PC-9 (cell line): ENCODE measurements around the gene SLC25A26. TPM values are rescaled to one million over a fixed set of nuclear protein-coding genes. Genes with fewer than 3 reads are reported as not detected.

Experiments
- BruUV-seq: library from RNA; stranded (reverse); fragments of 400-500 nt; replicated peaks from 2 replicates; lab custom pipeline; 2021; lab: Mats Ljungman, UMichigan
- CTCF ChIA-PET: fragments of 300-600 bp; sonication (Branson Sonifier 250); formaldehyde crosslinking; loops from one replicate; lab custom pipeline; 2022; ENCODE audit warnings: antibody characterized with exemption; lab: Charles Lee
- POLR2A ChIA-PET: fragments of 300-600 bp; sonication (Branson Sonifier 250); formaldehyde crosslinking; loops from one replicate; lab custom pipeline; 2022; ENCODE audit warnings: antibody characterized with exemption; ENCODE audit not compliant: unreplicated experiment; lab: Charles Lee
- DNase-seq, 2 experiments: peaks; one replicate each; pipeline versions ENCODE4 v3.0.0 to v3.0.0-alpha.2; 2015 to 2022; ENCODE audit warnings: mixed read lengths in 1 of 2
- H2AFZ ChIP-seq: fragments of 200-600 bp; sonication (generic); 2 replicates; pipeline ENCODE4 v1.8.1; 2017; ENCODE audit warnings: antibody characterized with exemption
- H3F3A ChIP-seq: fragments of 200-600 bp; sonication (generic); 2 replicates; pipeline ENCODE4 v1.8.1; 2017; ENCODE audit warnings: antibody characterized with exemption, mild to moderate bottlenecking, low read depth; ENCODE audit not compliant: insufficient read depth
- H3K27ac ChIP-seq: fragments of 200-600 bp; sonication (generic); 2 replicates; pipeline ENCODE4 v1.6.1; 2016; ENCODE audit warnings: mixed run types
- H3K27me3 ChIP-seq: fragments of 200-600 bp; sonication (generic); 2 replicates; pipeline ENCODE4 v1.6.1; 2016; ENCODE audit warnings: low read depth, mixed run types; ENCODE audit not compliant: insufficient read depth
- H3K36me3 ChIP-seq: fragments of 200-600 bp; sonication (generic); 2 replicates; pipeline ENCODE4 v1.6.1; 2016; ENCODE audit warnings: low read depth, mixed run types
- H3K4me1 ChIP-seq: fragments of 200-600 bp; sonication (generic); replicated peaks from 2 replicates; pipeline ENCODE4 v1.6.1; 2016; ENCODE audit warnings: mixed run types; ENCODE audit not compliant: insufficient read depth
- H3K4me2 ChIP-seq: fragments of 200-600 bp; sonication (generic); 2 replicates; pipeline ENCODE4 v1.6.1; 2017; ENCODE audit warnings: mixed run types
- H3K4me3 ChIP-seq: fragments of 200-600 bp; sonication (generic); 2 replicates; pipeline ENCODE4 v1.6.1; 2016; ENCODE audit warnings: mixed run types
- H3K79me2 ChIP-seq: fragments of 200-600 bp; sonication (generic); 2 replicates; pipeline ENCODE4 v1.6.1; 2017; ENCODE audit warnings: low read depth, mixed run types
- H3K9me2 ChIP-seq: fragments of 200-600 bp; sonication (generic); 2 replicates; pipeline ENCODE4 v1.8.1; 2017; ENCODE audit warnings: mild to moderate bottlenecking; ENCODE audit not compliant: insufficient read depth
- H3K9me3 ChIP-seq: fragments of 200-600 bp; sonication (generic); 2 replicates; pipeline ENCODE4 v1.8.1; 2016; ENCODE audit warnings: low read depth; ENCODE audit not compliant: insufficient read depth
- H4K20me1 ChIP-seq: fragments of 200-600 bp; sonication (generic); 2 replicates; pipeline ENCODE4 v1.8.1; 2017; ENCODE audit not compliant: insufficient read depth
- EZH2 ChIP-seq: fragments of 200-600 bp; sonication (generic); IDR thresholded peaks from 2 replicates; pipeline ENCODE4 v1.8.0; 2017; ENCODE audit warnings: antibody characterized with exemption, low read depth
- intact Hi-C: fragments of 100-400 bp; cut with micrococcal nuclease; formaldehyde crosslinking; loops from one replicate; pipeline ENCODE4 v1.10.0; 2022; ENCODE audit not compliant: unreplicated experiment
- total RNA-seq: library from RNA; stranded (reverse); gene quantifications from 2 replicates; pipeline ENCODE4 v1.2.3, GENCODE V29; 2021
- TF ChIP-seq, protein P1 (sequence below): fragments of 200-600 bp; sonication (generic); conservative IDR thresholded peaks from 2 replicates; pipeline ENCODE4 v1.6.1; 2017; ENCODE audit warnings: mixed run types, antibody characterized with exemption, mild to moderate bottlenecking, moderate library complexity

The SLC25A26 gene
- total RNA-seq, 1 experiment from 2014 or later = 20.8 TPM

DNA sequence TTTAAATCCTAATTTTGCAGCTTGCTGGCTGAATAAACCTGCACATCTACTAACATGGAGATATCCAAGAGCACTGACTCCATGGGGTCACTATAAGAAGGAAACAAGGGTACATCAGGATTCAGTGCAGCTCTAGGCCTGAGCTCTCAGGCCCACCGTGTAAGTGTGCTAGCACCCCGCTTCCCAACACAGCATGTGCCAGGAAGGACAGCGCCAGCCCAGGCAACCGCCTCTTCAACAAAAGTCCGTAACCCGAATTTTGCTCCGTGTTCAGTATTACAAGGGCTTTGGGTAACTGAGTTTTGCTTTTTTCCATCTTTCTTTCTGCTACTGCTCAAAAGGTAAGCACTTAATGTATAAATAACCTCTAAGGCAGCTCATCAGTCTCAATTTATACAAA, 190.2 kb downstream of the SLC25A26 start:
- H3K27me3 ChIP-seq = no peaks in the 10 kb centered on the region
- no peaks in the 10 kb centered on the region for H3F3A ChIP-seq
- ChIA-PET POLR2A (no interaction called here), CTCF (no interaction called here)
- no peaks in the 10 kb centered on the region for H3K79me2 ChIP-seq
- H3K9me3 ChIP-seq = no peaks in the 10 kb centered on the region
- no peak for DNase-seq
- H3K4me1 ChIP-seq = peaks cover 4% of the 10 kb centered on the region; the same call in 1 of the 2 replicates
- no peaks in the 10 kb centered on the region for H3K36me3 ChIP-seq
- intact Hi-C loops = no loop called here
- no peak overlapping the region for H3K27ac ChIP-seq
- no peaks in the 10 kb centered on the region for H3K9me2 ChIP-seq
- BruUV-seq = no TSS peak
- H4K20me1 ChIP-seq = no peaks in the 10 kb centered on the region
- H3K4me2 ChIP-seq = no peak overlapping the region
- H3K4me3 ChIP-seq = no peak overlapping the region
- H2AFZ ChIP-seq = no peak overlapping the region
- TF ChIP-seq, protein P1, sequence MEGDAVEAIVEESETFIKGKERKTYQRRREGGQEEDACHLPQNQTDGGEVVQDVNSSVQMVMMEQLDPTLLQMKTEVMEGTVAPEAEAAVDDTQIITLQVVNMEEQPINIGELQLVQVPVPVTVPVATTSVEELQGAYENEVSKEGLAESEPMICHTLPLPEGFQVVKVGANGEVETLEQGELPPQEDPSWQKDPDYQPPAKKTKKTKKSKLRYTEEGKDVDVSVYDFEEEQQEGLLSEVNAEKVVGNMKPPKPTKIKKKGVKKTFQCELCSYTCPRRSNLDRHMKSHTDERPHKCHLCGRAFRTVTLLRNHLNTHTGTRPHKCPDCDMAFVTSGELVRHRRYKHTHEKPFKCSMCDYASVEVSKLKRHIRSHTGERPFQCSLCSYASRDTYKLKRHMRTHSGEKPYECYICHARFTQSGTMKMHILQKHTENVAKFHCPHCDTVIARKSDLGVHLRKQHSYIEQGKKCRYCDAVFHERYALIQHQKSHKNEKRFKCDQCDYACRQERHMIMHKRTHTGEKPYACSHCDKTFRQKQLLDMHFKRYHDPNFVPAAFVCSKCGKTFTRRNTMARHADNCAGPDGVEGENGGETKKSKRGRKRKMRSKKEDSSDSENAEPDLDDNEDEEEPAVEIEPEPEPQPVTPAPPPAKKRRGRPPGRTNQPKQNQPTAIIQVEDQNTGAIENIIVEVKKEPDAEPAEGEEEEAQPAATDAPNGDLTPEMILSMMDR = no peak
- no peak for TF ChIP-seq EZH2

DNA sequence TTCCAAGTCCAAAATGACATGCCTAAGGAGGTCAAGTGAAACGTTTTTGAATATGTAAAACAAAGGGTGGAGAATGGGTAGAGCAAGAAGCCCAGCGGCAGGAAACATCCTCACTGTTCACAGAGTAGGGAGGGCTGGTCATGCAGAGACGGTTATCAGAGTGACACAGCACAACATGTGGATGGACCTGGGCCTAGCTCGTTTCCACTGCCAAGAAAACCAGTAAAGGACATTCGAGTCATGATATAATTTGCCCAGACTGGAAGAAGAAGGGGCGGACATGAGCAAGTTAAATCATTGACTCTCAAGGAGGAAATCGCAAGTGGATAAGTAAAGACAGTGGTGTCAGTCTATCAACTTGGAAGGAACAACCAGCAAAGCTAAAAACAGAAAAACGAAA, 190.7 kb downstream of the SLC25A26 start:
- intact Hi-C loops = no loop called here
- Histone ChIP-seq H3K79me2 (no peaks in the 10 kb centered on the region), H2AFZ (no peak overlapping the region), H3K9me2 (no peaks in the 10 kb centered on the region), H3K4me2 (no peak overlapping the region), H3K27ac (no peak overlapping the region), H3K36me3 (no peaks in the 10 kb centered on the region), H3K4me3 (no peak overlapping the region), H3K4me1 (peaks cover 4% of the 10 kb centered on the region; the same call in 1 of the 2 replicates), H3K27me3 (no peaks in the 10 kb centered on the region), H4K20me1 (no peaks in the 10 kb centered on the region), H3F3A (no peaks in the 10 kb centered on the region), H3K9me3 (no peaks in the 10 kb centered on the region)
- no TSS peak for BruUV-seq
- ChIA-PET CTCF (no interaction called here), POLR2A (no interaction called here)
- no peak for TF ChIP-seq EZH2
- TF ChIP-seq, protein P1 = no peak
- no peak for DNase-seq

DNA sequence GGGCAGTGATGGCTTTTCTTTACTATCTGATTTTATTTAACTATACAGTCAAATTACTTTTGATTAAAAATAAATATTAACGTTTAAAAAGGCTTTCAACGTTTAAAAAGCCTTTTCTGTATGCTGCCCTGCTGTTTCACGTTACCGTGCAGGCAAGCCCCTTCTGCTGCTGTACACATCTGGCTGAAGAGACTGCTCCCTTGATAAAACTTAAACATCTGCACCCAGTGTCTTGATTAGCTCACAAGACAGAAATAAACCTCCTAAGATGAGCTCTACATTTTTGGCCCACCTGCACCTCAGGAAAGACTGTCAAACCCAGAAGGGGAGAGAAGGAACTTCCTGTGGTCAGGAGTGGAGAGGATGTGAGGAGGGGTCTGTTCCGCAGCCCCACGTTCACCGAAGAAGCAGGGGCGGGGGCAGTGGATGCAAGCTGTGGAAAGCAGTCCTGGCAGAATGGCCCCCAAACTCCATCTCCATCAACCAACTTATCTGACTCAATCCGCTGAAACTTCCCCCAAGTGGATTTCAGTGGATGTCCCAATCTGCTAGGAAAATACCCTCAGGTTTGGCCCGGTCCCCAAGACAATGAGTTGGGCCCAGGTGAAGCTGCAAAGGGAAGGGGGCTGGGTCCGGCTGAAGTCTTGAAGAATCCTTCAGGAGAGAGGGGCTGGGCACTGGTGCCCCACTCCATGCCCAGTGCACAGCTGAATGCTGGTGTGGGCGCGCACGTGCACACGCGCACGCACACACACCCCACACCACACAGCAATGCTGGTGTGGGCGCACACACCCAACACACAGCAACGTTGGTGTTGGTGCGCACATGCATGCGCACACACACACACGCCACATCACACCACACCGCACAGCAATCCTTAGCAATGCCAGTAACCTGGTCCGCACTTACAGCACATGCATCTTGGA, 191.4 kb downstream of the SLC25A26 start:
- peaks cover 4% of the 10 kb centered on the region; the same call in 1 of the 2 replicates for H3K4me1 ChIP-seq
- no peaks in the 10 kb centered on the region for H3K27me3 ChIP-seq
- no peak for DNase-seq
- POLR2A ChIA-PET = no interaction called here
- no peaks in the 10 kb centered on the region for H3K79me2 ChIP-seq
- no peaks in the 10 kb centered on the region for H3K9me3 ChIP-seq
- no peak overlapping the region for H3K27ac ChIP-seq
- H3K4me2 ChIP-seq = no peak overlapping the region
- H3F3A ChIP-seq = no peaks in the 10 kb centered on the region
- intact Hi-C loops = no loop called here
- CTCF ChIA-PET = no interaction called here
- no peak overlapping the region for H2AFZ ChIP-seq
- H3K36me3 ChIP-seq = no peaks in the 10 kb centered on the region
- H3K9me2 ChIP-seq = no peaks in the 10 kb centered on the region
- no peak overlapping the region for H3K4me3 ChIP-seq
- H4K20me1 ChIP-seq = no peaks in the 10 kb centered on the region
- TF ChIP-seq, protein P1 = no peak
- TF ChIP-seq EZH2 = no peak
- BruUV-seq = no TSS peak
